WERI-Rb-1 (cell line): Measurements from ENCODE around the gene STOM.

Source experiments
- DNase-seq: peaks from one replicate; pipeline ENCODE4 v3.0.0-alpha.2; 2020
- H3K27ac ChIP-seq: fragments of 250-450 bp; sonication (Bioruptor Pico); 2 replicates; pipeline ENCODE4 v1.5.1; 2020; ENCODE audit warnings: mild to moderate bottlenecking, moderate library complexity
- H3K27me3 ChIP-seq: fragments of 250-450 bp; sonication (Bioruptor Pico); 2 replicates; pipeline ENCODE4 v1.5.1; 2021; ENCODE audit warnings: mild to moderate bottlenecking, low read depth, moderate library complexity; ENCODE audit not compliant: insufficient read depth, severe bottlenecking
- H3K36me3 ChIP-seq: fragments of 250-450 bp; sonication (Bioruptor Pico); 2 replicates; pipeline ENCODE4 v1.5.1; 2020; ENCODE audit warnings: mild to moderate bottlenecking, moderate library complexity
- H3K4me3 ChIP-seq: 2 replicates; pipeline ENCODE4 v1.5.1; 2011; ENCODE audit warnings: low read depth, mild to moderate bottlenecking, control low read depth, low read length
- H3K9me3 ChIP-seq: fragments of 250-450 bp; sonication (Bioruptor Pico); 2 replicates; pipeline ENCODE4 v1.5.1; 2021; ENCODE audit warnings: mild to moderate bottlenecking, moderate library complexity; ENCODE audit not compliant: severe bottlenecking
- TF ChIP-seq, protein P1 (sequence below): IDR thresholded peaks from 2 replicates; pipeline ENCODE4 v1.5.1; 2011; ENCODE audit warnings: low read depth, mild to moderate bottlenecking, control low read depth, inconsistent platforms, low read length

Gene STOM

DNA sequence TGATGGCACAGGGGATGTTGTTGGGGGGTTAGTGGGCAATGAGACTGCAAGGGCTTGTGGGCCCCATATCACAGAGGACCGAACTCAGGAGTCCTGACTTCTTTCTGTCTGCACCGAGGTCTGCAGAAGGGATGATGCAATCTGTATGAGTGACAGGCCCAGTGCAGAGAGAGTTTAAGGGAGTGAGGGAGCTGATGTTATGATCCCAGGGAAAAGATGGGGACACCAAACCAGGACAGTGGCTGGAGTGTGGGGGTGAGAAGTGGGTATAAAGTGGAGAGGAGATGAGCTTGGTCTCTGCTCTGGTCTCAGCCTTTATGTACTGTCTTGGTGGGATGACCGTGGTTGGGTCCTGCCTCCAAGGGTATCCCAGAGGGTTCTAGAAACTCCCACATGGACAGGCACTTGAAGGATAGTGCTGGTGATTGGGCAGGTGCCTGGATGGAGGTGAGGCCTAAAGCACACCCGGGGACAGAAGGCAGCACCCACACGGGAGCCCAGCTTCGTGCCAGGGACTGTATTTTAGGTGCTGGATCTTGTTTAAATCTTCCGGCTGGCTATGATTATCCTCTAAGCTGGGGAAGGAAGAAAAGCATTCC, 80.2 kb downstream of the STOM start:
- Histone ChIP-seq H3K36me3 (no peaks in the 10 kb centered on the region), H3K27ac (no peak overlapping the region), H3K9me3 (no peaks in the 10 kb centered on the region), H3K27me3 (no peaks in the 10 kb centered on the region), H3K4me3 (no peak overlapping the region)
- no peak for DNase-seq
- TF ChIP-seq, protein P1, sequence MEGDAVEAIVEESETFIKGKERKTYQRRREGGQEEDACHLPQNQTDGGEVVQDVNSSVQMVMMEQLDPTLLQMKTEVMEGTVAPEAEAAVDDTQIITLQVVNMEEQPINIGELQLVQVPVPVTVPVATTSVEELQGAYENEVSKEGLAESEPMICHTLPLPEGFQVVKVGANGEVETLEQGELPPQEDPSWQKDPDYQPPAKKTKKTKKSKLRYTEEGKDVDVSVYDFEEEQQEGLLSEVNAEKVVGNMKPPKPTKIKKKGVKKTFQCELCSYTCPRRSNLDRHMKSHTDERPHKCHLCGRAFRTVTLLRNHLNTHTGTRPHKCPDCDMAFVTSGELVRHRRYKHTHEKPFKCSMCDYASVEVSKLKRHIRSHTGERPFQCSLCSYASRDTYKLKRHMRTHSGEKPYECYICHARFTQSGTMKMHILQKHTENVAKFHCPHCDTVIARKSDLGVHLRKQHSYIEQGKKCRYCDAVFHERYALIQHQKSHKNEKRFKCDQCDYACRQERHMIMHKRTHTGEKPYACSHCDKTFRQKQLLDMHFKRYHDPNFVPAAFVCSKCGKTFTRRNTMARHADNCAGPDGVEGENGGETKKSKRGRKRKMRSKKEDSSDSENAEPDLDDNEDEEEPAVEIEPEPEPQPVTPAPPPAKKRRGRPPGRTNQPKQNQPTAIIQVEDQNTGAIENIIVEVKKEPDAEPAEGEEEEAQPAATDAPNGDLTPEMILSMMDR, result no peak

DNA sequence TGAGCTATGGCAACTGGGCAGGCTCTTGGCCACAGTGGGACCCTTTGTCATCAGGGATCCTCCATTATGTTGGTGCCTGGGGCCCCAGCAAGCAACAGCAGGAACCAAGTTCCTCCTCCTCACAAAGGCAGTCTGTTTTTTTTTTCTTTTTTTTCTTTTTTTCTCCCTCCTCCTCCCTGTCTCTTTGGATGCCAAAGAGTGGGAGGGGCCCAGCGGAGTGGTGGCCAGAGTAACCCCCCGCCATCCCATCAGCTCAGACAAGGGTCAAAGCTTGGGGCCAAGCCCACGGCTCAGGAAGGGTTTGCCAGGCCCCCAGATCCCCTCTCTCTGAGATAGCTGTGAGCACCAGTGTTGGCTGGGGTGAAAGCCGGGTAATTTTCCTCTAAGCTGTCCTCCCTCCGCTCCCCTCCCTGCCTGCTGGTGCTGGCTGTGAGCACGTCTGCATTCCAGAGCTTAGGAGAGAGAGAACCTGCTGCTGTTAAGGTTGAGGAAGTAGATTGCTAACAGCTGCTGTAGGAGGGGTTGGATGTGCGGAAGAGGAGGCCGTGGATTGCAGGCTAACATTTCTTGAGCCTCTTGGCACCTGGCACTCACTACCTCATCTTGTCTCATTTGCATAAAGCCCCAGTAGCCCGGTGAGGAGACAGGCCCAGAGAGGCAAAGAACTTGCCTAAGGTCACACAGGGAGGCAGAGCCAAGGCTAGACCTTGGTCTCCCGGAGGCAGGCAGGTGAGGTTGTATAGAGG, 80.9 kb downstream of the STOM start:
- no peak overlapping the region for H3K27ac ChIP-seq
- H3K9me3 ChIP-seq, result no peaks in the 10 kb centered on the region
- TF ChIP-seq, protein P1, result no peak
- no peaks in the 10 kb centered on the region for H3K27me3 ChIP-seq
- no peaks in the 10 kb centered on the region for H3K36me3 ChIP-seq
- H3K4me3 ChIP-seq, result no peak overlapping the region
- DNase-seq, result peak; percentile 90
